HG03558 (cell line): ENCODE results near the gene TSBP1.
"Not testable (repeated sequence)": the region's sequence is repeated elsewhere in the genome, so short reads cannot be mapped to it uniquely, and the experiment has no call there.

Experiments used
- ATAC-seq: cut with Tn5 transposase; IDR thresholded peaks from one replicate; pipeline ENCODE4 v1.9.1; 2021; ENCODE audit warnings: moderate number of reproducible peaks; ENCODE audit not compliant: unreplicated experiment; ENCODE audit errors: extremely low read depth

Gene TSBP1

GRCh38 chr6:32375739-32376529 lies 4.2 kb upstream of the TSBP1 start:
- no peak for ATAC-seq

DNA sequence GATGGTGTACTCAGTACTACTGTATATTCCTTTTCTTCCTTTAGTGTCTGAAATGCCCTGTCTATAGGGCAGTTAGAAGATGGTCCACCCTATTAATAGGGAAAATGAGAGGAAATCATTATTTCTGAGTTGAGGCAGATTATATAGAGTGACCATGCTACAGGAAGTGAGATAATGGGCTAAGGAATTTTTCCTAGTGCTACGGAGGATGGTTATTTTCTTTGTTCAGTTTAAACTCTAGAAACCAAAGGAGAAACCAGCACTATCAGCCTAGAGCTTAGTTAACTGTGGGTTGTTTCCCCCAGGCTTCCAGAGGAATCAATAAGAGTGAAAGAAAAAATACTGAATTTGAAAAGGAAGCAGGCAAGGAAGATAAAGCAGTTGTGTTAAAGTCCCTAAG lies 474 bp downstream of the TSBP1 start:
- ATAC-seq = no peak

- ATAC-seq = no peak
Observed at GRCh38 chr6:32370505-32370904, 1.2 kb downstream of the TSBP1 start.

- ATAC-seq = no peak
Observed at GRCh38 chr6:32369660-32370059, 2.0 kb downstream of the TSBP1 start.

GRCh38 chr6:32367644-32368043 lies 4.1 kb downstream of the TSBP1 start:
- no peak for ATAC-seq

GRCh38 chr6:32359225-32359624 lies 12.5 kb downstream of the TSBP1 start:
- ATAC-seq = not testable (repeated sequence)

GRCh38 chr6:32358548-32358947 lies 13.2 kb downstream of the TSBP1 start:
- ATAC-seq = not testable (repeated sequence)

DNA sequence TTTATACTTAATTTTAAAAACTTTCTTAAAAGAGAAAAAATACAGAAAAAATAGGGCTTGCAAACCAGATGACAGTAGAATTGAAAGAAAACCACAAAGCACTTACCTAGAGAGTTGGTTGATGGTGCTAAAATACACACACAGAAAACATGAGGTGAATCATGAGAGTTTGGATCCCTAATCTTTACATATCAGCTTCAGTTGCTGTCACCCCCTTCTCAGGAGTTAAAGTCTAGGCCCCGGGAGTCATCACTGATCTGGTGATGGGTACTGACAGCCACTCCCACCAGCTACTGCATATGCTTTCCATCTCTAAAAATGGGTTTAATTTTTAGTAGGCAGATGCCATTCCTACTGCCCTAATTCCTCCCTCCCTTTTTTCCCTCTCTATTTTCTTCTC lies 16.7 kb downstream of the TSBP1 start:
- no peak for ATAC-seq

DNA sequence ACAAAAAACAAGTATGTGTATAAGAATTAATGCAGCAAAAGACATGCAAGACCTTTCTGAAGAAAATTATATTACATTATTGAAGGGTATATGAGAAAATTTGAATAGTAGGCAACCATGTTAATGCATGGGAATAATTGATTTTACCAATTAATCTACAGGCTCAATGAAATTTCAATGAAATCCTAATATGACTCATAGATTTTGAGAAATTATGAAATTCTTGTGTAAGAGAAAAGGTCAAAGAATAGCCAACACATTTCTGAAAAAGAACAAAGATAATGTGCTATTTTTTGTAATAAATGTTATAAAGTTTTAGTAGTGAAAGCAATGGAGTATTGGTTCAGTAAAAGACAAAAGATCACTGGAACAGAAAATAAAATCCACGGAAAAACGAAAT lies 18.4 kb downstream of the TSBP1 start:
- ATAC-seq = no peak

DNA sequence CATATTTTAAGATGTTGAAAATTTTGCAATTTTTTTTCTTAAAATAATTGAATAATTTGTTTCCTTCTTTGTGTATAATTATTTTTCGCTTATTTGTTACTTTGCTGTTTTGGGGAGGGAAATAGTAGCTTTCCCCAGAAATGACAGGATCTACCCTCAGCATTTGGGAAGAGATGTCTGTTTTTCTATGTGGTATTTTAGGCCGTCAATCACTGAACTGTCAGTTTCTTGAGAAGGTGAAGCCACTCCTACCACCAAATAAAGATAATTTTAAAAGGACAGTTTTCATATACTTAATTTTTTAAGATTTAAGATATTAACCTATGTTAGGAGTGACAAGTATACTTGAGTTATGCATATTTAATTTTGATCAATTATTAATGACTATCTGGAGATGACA lies 31.5 kb downstream of the TSBP1 start:
- ATAC-seq = no peak

- no peak for ATAC-seq
Observed at GRCh38 chr6:32337186-32337805, 34.4 kb downstream of the TSBP1 start.

DNA sequence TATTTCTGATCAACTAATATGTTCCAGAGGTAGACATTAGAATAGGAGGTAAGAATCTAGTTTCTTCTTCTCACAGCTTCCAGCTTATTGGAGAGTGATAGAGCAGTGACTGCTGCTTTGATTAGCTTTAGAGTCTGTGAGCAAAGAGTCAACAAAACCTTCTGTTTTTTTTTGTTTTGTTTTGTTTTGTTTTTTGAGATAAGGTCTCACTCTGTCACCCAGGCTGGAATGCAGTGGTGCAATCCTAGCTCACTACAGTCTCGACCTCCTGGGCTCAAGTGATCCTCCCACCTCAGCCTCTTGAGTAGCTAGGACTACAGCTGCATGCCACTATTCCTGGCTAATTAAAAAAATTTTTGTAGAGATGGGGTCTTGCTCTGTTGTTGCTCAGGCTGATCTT lies 39.3 kb downstream of the TSBP1 start:
- no peak for ATAC-seq

GRCh38 chr6:32329141-32329540 lies 42.6 kb downstream of the TSBP1 start:
- no peak for ATAC-seq

DNA sequence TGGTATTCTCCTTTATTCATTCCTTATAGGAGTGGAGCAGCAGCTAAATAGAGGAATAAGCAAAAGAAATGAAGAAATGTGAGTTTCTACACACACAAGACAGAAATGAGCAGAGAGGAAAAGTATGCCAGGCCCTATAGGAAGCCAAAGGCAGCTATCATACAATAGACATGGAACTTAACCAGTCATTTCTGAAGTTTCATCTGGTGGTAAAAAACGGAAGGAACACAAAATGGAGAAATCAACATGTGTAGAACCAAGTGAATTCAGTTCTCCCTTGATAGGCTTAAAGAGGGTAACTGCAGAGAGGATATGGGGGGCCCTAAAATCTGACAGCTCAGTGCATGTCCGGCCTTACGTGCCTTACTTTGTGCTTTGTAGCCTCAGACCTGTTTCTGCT lies 44.6 kb downstream of the TSBP1 start:
- ATAC-seq = no peak

DNA sequence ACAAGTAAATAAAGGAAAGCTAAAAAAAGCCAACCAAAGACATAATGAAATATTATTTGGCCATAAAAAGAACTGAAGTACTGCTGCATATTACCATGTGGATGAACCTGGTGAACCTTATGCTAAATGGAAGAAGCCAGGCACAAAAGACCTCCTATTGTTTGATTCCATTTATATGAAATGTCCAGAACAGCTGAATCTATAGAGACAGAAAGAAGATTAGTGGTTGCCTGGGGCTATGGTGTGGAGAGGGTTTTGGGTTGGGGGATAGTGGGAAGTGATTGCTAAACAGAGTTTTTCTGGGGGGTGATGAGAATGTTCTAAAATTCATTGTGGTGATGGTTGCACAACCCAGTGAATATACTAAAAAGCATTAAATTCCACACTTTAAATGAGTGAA lies 53.2 kb downstream of the TSBP1 start:
- no peak for ATAC-seq

DNA sequence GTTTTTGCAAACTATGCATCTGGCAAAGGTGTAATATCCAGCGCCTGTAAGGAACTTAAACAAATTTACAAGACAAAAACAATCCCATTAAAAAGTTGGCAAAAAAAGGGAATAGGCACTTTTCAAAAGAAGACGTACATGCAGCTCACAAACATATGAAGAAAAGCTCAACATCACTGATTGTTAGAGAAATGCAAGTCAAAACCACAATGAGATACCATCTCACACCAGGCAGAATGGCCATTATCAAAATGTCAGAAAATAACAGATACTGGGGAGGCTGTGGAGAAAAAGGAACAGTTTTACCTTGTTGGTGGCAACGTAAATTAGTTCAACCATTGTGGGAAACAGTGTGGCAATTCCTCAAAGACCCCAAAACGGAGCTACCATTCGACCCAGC lies 54.2 kb downstream of the TSBP1 start:
- ATAC-seq = no peak

DNA sequence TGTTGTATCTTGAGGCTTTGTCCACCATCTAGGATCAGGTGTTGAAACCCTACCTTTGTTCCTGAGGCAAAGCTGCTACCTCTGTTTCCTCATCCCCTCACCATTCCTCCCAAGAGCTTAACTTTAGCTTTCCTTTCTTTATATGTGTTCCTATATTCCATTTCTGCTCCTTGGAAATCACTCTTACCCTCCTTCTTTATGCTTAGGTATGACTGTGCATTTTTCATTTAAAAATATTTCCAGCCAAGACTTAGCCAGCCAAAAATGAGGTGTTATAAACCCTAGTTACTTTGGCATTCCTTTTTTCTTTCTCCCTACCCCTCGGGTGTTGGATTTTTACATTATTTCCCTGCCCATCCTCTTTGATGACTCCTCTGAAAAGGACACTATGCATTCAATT lies 57.7 kb downstream of the TSBP1 start:
- no peak for ATAC-seq

GRCh38 chr6:32298632-32299336 lies 72.9 kb downstream of the TSBP1 start:
- no peak for ATAC-seq

DNA sequence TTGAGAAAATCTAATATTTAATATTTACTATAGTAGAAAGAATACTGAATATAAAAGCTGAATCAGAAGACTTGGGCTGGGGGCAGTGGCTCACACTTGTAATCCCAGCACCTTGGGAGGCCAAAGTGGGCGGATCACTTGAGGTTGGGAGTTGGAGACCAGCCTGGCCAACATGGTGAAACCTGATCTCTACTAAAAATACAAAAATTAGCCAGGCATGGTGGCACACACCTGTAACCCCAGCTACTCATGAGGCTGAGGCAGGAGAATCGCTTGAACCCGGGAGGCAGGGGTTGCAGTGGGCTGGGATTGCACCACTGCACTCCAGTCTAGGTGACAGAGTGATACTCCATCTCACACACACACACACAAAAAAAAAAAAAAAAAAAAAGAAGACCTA lies 76.7 kb downstream of the TSBP1 start:
- not testable (repeated sequence) for ATAC-seq

DNA sequence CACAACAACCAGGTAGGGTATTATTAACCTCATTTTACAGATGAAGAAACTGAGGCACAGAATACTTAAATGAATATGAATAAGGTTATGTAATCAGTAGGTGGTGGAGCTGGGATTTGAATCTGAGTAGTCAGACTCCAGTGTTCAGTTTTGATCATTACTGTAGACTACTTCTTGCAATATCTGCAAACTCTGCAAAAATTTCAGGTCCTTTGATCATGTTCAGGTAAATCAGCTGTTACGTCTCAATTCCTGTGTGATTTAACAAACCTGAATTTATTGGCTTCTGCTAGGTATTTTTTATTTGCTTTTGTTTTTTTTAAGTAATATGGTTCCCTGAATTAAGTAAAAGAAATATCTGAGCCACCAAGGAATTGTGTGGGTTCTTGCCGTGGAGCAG lies 77.1 kb downstream of the TSBP1 start:
- no peak for ATAC-seq

- ATAC-seq = no peak
Observed at GRCh38 chr6:32293695-32294094, 78.0 kb downstream of the TSBP1 start.
